ENCODE measurements around the gene FGF11. TPM values are rescaled to one million over a fixed set of nuclear protein-coding genes. Genes with fewer than 3 reads are reported as not detected.

Gene FGF11
- polyA plus RNA-seq, 3 donors, result 2.2 TPM; not detected in 2

DNA sequence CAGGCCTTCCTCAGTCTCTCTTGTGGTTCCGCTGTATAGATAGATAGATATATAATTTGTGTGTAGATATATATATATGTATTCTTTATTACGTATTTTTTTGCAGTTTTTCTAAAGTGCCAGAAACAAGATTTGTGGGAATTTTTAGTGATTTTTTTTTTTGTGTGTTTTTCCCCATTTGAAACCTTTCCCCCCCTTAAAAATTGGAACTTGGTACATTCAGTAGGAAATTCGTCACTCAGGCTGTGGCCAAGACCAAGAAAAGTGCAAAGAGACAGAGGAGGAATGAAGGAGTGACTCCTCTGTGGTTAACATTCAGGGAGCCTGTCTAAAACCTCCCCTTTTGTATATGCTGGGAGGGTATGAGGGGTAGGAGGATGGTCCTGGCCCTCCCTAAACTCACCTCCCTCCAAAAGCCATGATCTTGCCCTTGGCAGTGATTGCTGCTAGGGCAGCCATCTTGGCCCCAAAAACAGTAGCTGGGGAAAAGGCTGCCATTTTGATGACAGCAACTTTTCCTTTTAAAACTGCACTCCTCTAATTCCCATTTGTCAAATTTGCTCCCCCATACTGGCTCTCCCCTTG lies 20.7 kb downstream of the FGF11 start:
- no peak overlapping the region for H3K4me3 ChIP-seq (replicated peaks in 1 of 3; ENCODE audit: low read depth in 2 of 3, low read length in 3 of 3)
- Mint-ChIP-seq H3K36me3 (peaks cover 10 to 22% of the 10 kb centered on the region in 2 donors), H3K9me3 (no peaks in the 10 kb centered on the region), H3K4me1 (peaks cover 16% of the 10 kb centered on the region), H3K27me3 (ENCODE audit: low read depth in 3 of 3) (no peaks in the 10 kb centered on the region), H3K27ac (no peak overlapping the region), H3K4me3 (no peak overlapping the region)
- no peak for TF ChIP-seq CTCF (IDR thresholded peaks at IDR 0.05)
- H2AFZ ChIP-seq (ENCODE audit: insufficient read depth, low read depth, low read length, poor library complexity, severe bottlenecking), result no peak overlapping the region
- no peak overlapping the region for H3K27ac ChIP-seq (ENCODE audit: low read depth in 1 of 2, low read length in 2 of 2)
- no CpG with 5 or more reads among the region's 3 CpGs for WGBS (ENCODE audit: insufficient coverage)
- peaks cover 8 to 9% of the 10 kb centered on the region in 2 donors for H3K4me1 ChIP-seq (ENCODE audit: control insufficient read depth in 1 of 2, insufficient read depth in 2 of 2, low read length in 2 of 2)
- H3K9ac ChIP-seq (ENCODE audit: insufficient read depth, low read length, poor library complexity, severe bottlenecking), result no peak overlapping the region
- DNase-seq, result no peak
- no peaks in the 10 kb centered on the region for H3K9me3 ChIP-seq (replicated peaks in 1 of 2; ENCODE audit: control insufficient read depth in 1 of 2, insufficient read depth in 1 of 2, low read length in 2 of 2)
- no peaks in the 10 kb centered on the region for H3K27me3 ChIP-seq (ENCODE audit: control insufficient read depth in 2 of 2, insufficient read depth in 2 of 2, low read length in 2 of 2)
- peaks cover 7% of the 10 kb centered on the region for H3K79me2 ChIP-seq (ENCODE audit: insufficient read depth, low read length)
- peaks cover 16 to 25% of the 10 kb centered on the region in 2 donors for H3K36me3 ChIP-seq (replicated peaks in 1 of 2; ENCODE audit: control insufficient read depth in 1 of 2, insufficient read depth in 2 of 2, low read length in 2 of 2)
- intact Hi-C loops (cut with micrococcal nuclease), result no loop called here
- no peaks in the 10 kb centered on the region for H4K20me1 ChIP-seq (ENCODE audit: insufficient read depth, low read length)
- H3K4me2 ChIP-seq (replicated peaks; ENCODE audit: extremely low read depth, low read length, poor library complexity, severe bottlenecking), result no peak overlapping the region

DNA sequence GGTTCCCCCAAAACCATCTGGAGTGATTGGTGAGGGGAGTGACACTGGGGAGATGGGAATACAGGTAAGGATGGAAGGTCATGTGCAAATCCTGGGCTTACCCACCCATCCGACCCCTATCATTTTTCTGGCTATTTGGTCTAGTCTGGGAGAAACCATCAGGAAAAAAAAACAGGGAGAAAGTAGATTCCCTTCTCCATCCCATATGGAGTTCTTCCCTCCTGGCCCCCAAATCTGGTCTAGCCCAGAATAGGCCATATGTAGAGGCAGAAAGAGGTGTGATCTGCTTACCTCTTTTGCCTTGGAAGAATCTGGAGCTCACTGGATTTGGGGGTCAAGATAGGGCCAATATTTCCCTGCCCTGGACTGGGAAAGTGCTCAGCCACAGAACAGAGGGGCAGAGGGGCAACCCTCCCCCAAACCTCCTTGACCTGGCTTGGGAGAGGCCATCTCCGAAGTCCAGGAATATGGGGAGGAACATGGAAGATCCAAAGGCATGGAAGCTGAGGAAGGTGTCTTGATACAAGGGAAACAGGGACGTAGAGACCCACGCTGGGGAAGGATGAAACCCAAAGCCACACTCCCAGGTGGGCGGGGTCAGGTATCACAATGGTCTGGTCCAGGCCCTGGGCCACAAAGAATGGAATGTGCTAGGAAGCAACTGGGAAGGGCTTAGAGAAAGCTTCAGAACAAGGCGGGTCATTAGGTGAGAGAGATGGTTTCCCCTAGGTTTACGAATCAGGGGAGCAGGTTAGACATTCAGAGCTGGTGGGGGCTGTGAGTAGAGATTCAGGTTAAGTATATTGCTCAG lies 21.7 kb downstream of the FGF11 start:
- Mint-ChIP-seq H3K9me3 (no peaks in the 10 kb centered on the region), H3K4me1 (peaks cover 12% of the 10 kb centered on the region), H3K36me3 (peaks cover 12 to 26% of the 10 kb centered on the region in 2 donors), H3K4me3 (no peak overlapping the region), H3K27ac (peak overlapping the region in 1 of 7 donors; percentile 54), H3K27me3 (ENCODE audit: low read depth in 3 of 3) (no peaks in the 10 kb centered on the region)
- H3K4me2 ChIP-seq (replicated peaks; ENCODE audit: extremely low read depth, low read length, poor library complexity, severe bottlenecking), result no peak overlapping the region
- WGBS (ENCODE audit: insufficient coverage), result 97% methylated on average over 5 of the region's 7 CpGs
- peaks cover 8 to 11% of the 10 kb centered on the region in 2 donors for H3K4me1 ChIP-seq (ENCODE audit: control insufficient read depth in 1 of 2, insufficient read depth in 2 of 2, low read length in 2 of 2)
- no peaks in the 10 kb centered on the region for H3K27me3 ChIP-seq (ENCODE audit: control insufficient read depth in 2 of 2, insufficient read depth in 2 of 2, low read length in 2 of 2)
- peaks cover 22 to 25% of the 10 kb centered on the region in 2 donors for H3K36me3 ChIP-seq (replicated peaks in 1 of 2; ENCODE audit: control insufficient read depth in 1 of 2, insufficient read depth in 2 of 2, low read length in 2 of 2)
- DNase-seq, result no peak
- no peak overlapping the region for H3K9ac ChIP-seq (ENCODE audit: insufficient read depth, low read length, poor library complexity, severe bottlenecking)
- no peaks in the 10 kb centered on the region for H3K9me3 ChIP-seq (replicated peaks in 1 of 2; ENCODE audit: control insufficient read depth in 1 of 2, insufficient read depth in 1 of 2, low read length in 2 of 2)
- H2AFZ ChIP-seq (ENCODE audit: insufficient read depth, low read depth, low read length, poor library complexity, severe bottlenecking), result no peak overlapping the region
- no peak for TF ChIP-seq CTCF (IDR thresholded peaks at IDR 0.05)
- peaks cover 7% of the 10 kb centered on the region for H3K79me2 ChIP-seq (ENCODE audit: insufficient read depth, low read length)
- intact Hi-C loops (cut with micrococcal nuclease), result no loop called here
- H3K4me3 ChIP-seq (replicated peaks in 1 of 3; ENCODE audit: low read depth in 2 of 3, low read length in 3 of 3), result no peak overlapping the region
- H3K27ac ChIP-seq (ENCODE audit: low read depth in 1 of 2, low read length in 2 of 2), result no peak overlapping the region
- H4K20me1 ChIP-seq (ENCODE audit: insufficient read depth, low read length), result no peaks in the 10 kb centered on the region

Measured in CD14-positive monocyte (primary cell).